ENCODE measurements around the gene CUEDC1. TPM values are rescaled to one million over a fixed set of nuclear protein-coding genes. Genes with fewer than 3 reads are reported as not detected.
A peak's percentile ranks its signal among the peaks of the same experiment; 100 is the strongest.

CUEDC1 gene
- total and polyA plus RNA-seq, 9 of the 15 experiments (the other 6 are each of a cell fraction or from before 2014, with no cell fraction given): 0.20 to 4.1 (median 1.6) TPM; not detected in 1

- DNase-seq (ENCODE audit: extremely low read depth in 1 of 4, low spot score in 3 of 4) (no peak), ATAC-seq (no peak), FAIRE-seq (no peak)
- Histone ChIP-seq H3K36me3 (ENCODE audit: control insufficient read depth, insufficient read depth, low read length) (peaks cover 2% of the 10 kb centered on the region; the same call in 1 of the 3 replicates), H3K9me1 (ENCODE audit: control insufficient read depth, insufficient read depth, low read length) (no peaks in the 10 kb centered on the region), H3K9ac (ENCODE audit: insufficient read depth in 1 of 2, low read depth in 2 of 2, low read length in 2 of 2) (peak overlapping the region in 1 of 2 experiments; percentile 61; a peak in 1 of 4 replicates), H3K4me2 (ENCODE audit: insufficient read depth, low read length) (no peak overlapping the region), H3K27me3 (ENCODE audit: control insufficient read depth in 2 of 2, insufficient read depth in 2 of 2, low read length in 2 of 2) (peaks cover 0 to under 1% of the 10 kb centered on the region in 2 experiments; a peak in 1 of 5 replicates), H3K27ac (ENCODE audit: extremely low read depth, low read depth, low read length) (no peak overlapping the region), H4K20me1 (replicated peaks; ENCODE audit: control insufficient read depth, insufficient read depth, low read length) (no peaks in the 10 kb centered on the region), H3K79me2 (ENCODE audit: control insufficient read depth, insufficient read depth, low read length) (peaks cover 16% of the 10 kb centered on the region), H3K4me3 (no peak overlapping the region), H3K4me1 (replicated peaks in 1 of 2; ENCODE audit: control insufficient read depth in 2 of 2, insufficient read depth in 2 of 2, low read length in 2 of 2) (peaks cover 29 to 44% of the 10 kb centered on the region in 2 experiments), H2AFZ (ENCODE audit: low read depth, low read length) (no peak overlapping the region), H3K9me3 (replicated peaks; ENCODE audit: control insufficient read depth, insufficient read depth, low read depth, low read length) (no peaks in the 10 kb centered on the region)
- no TSS peak for BruUV-seq (replicated peaks)
- TF ChIP-seq BRD4 (IDR thresholded peaks at IDR 0.05) (no peak), NFIC (IDR thresholded peaks at IDR 0.05) (0 out of 2 replicates have a peak, but pooled peaks have one; percentile 6), SMAD1 (IDR thresholded peaks at IDR 0.05; ENCODE audit: low read depth, low read length, partially characterized antibody) (no peak)
- intact Hi-C loops (cut with micrococcal nuclease) (no loop called here), in situ Hi-C loops (cut with MboI) (loop anchor here (5.0 kb wide), 1 partner anchor 144 kb away; no protein-coding TSS in a partner anchor)
- WGBS (ENCODE audit: insufficient coverage, low coverage, missing lambda C conversion rate): 76% methylated on average over 8 of the region's 8 CpGs
- CTCF ChIA-PET (ENCODE audit: low intra/inter-chr PET ratio): interaction anchor here (0.6 kb wide), 1 partner anchor 15 kb away, joined by 3 read pairs; no protein-coding TSS in a partner anchor
- POLR2A ChIA-PET: interaction anchor here (0.9 to 2.6 kb wide), 5 partner anchors 11 to 153 kb away, joined by 3 to 10 read pairs (median 5); partner anchors contain the start of gene SRSF1
Measured at GRCh38 chr17:57853695-57854094, 101.5 kb downstream of the CUEDC1 start.

DNA sequence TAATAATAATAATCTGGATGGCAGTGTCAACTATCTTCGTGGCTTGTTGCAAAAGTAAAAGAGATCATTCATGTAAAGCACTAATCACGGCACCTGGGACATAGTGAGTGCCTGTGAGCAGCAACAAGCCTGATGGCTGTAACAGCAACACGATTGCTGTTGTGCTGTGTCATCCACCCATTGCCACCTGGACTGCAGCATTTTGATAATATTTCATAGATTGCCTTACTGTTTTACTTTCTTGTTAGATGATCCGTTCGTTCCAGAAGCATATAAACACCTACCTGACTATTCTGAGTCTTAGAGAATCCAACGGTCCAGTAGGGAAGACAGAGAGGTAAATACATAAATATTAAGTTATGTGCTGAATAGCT lies 102.3 kb downstream of the CUEDC1 start:
- peak in 2 of 4 experiments; percentile 38 to 51 for DNase-seq (ENCODE audit: extremely low read depth in 1 of 4, low spot score in 3 of 4)
- Histone ChIP-seq H2AFZ (ENCODE audit: low read depth, low read length) (peak overlapping the region; percentile 3; the same call in 1 of the 2 replicates), H3K27me3 (ENCODE audit: control insufficient read depth in 2 of 2, insufficient read depth in 2 of 2, low read length in 2 of 2) (no peaks in the 10 kb centered on the region), H3K9me1 (ENCODE audit: control insufficient read depth, insufficient read depth, low read length) (no peaks in the 10 kb centered on the region), H3K36me3 (ENCODE audit: control insufficient read depth, insufficient read depth, low read length) (peaks cover 9% of the 10 kb centered on the region; the same call in 2 of the 3 replicates), H3K79me2 (ENCODE audit: control insufficient read depth, insufficient read depth, low read length) (peaks cover 23% of the 10 kb centered on the region), H3K9me3 (replicated peaks; ENCODE audit: control insufficient read depth, insufficient read depth, low read depth, low read length) (no peaks in the 10 kb centered on the region), H3K4me1 (replicated peaks in 1 of 2; ENCODE audit: control insufficient read depth in 2 of 2, insufficient read depth in 2 of 2, low read length in 2 of 2) (peaks cover 32 to 47% of the 10 kb centered on the region in 2 experiments), H3K4me3 (no peak overlapping the region), H3K4me2 (ENCODE audit: insufficient read depth, low read length) (no peak overlapping the region; the same call in 1 of the 2 replicates), H4K20me1 (replicated peaks; ENCODE audit: control insufficient read depth, insufficient read depth, low read length) (no peaks in the 10 kb centered on the region), H3K27ac (ENCODE audit: extremely low read depth, low read depth, low read length) (peak overlapping the region; percentile 27; the same call in 1 of the 3 replicates), H3K9ac (ENCODE audit: insufficient read depth in 1 of 2, low read depth in 2 of 2, low read length in 2 of 2) (no peak overlapping the region)
- ChIA-PET POLR2A (interaction anchor here (0.9 to 2.6 kb wide), 3 partner anchors 11 to 153 kb away, joined by 3 to 10 read pairs (median 5); partner anchors contain the start of gene SRSF1), CTCF (ENCODE audit: low intra/inter-chr PET ratio) (no interaction called here)
- intact Hi-C loops (cut with micrococcal nuclease): no loop called here
- in situ Hi-C loops (cut with MboI): loop anchor here (5.0 kb wide), 1 partner anchor 144 kb away; no protein-coding TSS in a partner anchor
- 5% methylated on average over 6 of the region's 6 CpGs for WGBS (ENCODE audit: insufficient coverage, low coverage, missing lambda C conversion rate)
- BruUV-seq (replicated peaks): no TSS peak
- no peak for ATAC-seq
- FAIRE-seq: peak; percentile 59
- TF ChIP-seq MAFK (IDR thresholded peaks at IDR 0.05; ENCODE audit: low read length) (peak; percentile 52; the same call in 1 of the 2 replicates), CBFA2T2 (conservative IDR thresholded peaks at IDR 0.05) (peak; percentile 20; the same call in 1 of the 2 replicates), JUND (IDR thresholded peaks at IDR 0.05; ENCODE audit: borderline replicate concordance, low read depth, low read length) (peak; percentile 30; the same call in 1 of the 2 replicates), JUND (tag; IDR thresholded peaks at IDR 0.05; ENCODE audit: borderline replicate concordance, low read depth, low read length) (no peak), DPF2 (IDR thresholded peaks at IDR 0.05) (peak; percentile 52), MTA1 (IDR thresholded peaks at IDR 0.05; ENCODE audit: borderline replicate concordance) (no peak), ZNF324 (CRISPR knock-in tag; IDR thresholded peaks at IDR 0.05) (no peak), SMARCB1 (IDR thresholded peaks at IDR 0.05; ENCODE audit: insufficient read length, low read depth) (no peak), FOXK2 (conservative IDR thresholded peaks at IDR 0.05 in 1 of 2, IDR thresholded peaks at IDR 0.05 in 1 of 2; ENCODE audit: low read depth in 2 of 2) (peak; percentile 60 to 65; a peak in 3 of 4 replicates), C11orf30 (IDR thresholded peaks at IDR 0.05; ENCODE audit: low read depth) (peak; percentile 83), MAFG (tag; conservative IDR thresholded peaks at IDR 0.05) (peak; percentile 71), NFE2L1 (tag; IDR thresholded peaks at IDR 0.05; ENCODE audit: borderline replicate concordance, low read depth) (peak; percentile 38; the same call in 1 of the 2 replicates)
- TF ChIP-seq, protein P1, sequence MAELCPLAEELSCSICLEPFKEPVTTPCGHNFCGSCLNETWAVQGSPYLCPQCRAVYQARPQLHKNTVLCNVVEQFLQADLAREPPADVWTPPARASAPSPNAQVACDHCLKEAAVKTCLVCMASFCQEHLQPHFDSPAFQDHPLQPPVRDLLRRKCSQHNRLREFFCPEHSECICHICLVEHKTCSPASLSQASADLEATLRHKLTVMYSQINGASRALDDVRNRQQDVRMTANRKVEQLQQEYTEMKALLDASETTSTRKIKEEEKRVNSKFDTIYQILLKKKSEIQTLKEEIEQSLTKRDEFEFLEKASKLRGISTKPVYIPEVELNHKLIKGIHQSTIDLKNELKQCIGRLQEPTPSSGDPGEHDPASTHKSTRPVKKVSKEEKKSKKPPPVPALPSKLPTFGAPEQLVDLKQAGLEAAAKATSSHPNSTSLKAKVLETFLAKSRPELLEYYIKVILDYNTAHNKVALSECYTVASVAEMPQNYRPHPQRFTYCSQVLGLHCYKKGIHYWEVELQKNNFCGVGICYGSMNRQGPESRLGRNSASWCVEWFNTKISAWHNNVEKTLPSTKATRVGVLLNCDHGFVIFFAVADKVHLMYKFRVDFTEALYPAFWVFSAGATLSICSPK (IDR thresholded peaks at IDR 0.05; ENCODE audit: borderline replicate concordance): no peak
